Tibial nerve (tissue), 4 donors: Measurements from ENCODE around the gene COX6B1.

ENCODE experiments used
- CTCF ChIP-seq, 5 experiments: fragments of 200-600 bp in 3 of 5; fragments of 450-650 bp in 2 of 5; sonication (generic) in 3 of 5; IDR thresholded peaks; one replicate each; pipeline ENCODE4 v1.5.1; 2016 to 2019; ENCODE audit warnings: antibody characterized with exemption in 5 of 5, mild to moderate bottlenecking in 3 of 5, moderate library complexity in 2 of 5
- EP300 ChIP-seq, 2 donors: sonication (generic); formaldehyde crosslinking; IDR thresholded peaks; one replicate each; pipeline ENCODE4 v1.6.1; 2017; ENCODE audit warnings: antibody characterized with exemption in 2 of 2, mild to moderate bottlenecking in 1 of 2
- POLR2A ChIP-seq, 2 donors: fragments of 450-650 bp; IDR thresholded peaks; one replicate each; pipeline ENCODE4 v1.6.1; 2017; ENCODE audit warnings: antibody characterized with exemption in 2 of 2, mild to moderate bottlenecking in 2 of 2, moderate library complexity in 2 of 2

- no peak for TF ChIP-seq POLR2A (IDR thresholded peaks at IDR 0.05)
- no peak for TF ChIP-seq CTCF (IDR thresholded peaks at IDR 0.05)
- no peak for TF ChIP-seq EP300 (IDR thresholded peaks at IDR 0.05)
Observed at GRCh38 chr19:35673121-35673804, 25.1 kb downstream of the COX6B1 start.
